ENCODE data around the gene GLB1L2.
"Not testable (repeated sequence)": the region's sequence is repeated elsewhere in the genome, so short reads cannot be mapped to it uniquely, and the experiment has no call there.

Gene GLB1L2

GRCh38 chr11:134328433-134328832, 3.4 kb upstream of the GLB1L2 start:
- no peak for DNase-seq (ENCODE audit: low spot score)

DNA sequence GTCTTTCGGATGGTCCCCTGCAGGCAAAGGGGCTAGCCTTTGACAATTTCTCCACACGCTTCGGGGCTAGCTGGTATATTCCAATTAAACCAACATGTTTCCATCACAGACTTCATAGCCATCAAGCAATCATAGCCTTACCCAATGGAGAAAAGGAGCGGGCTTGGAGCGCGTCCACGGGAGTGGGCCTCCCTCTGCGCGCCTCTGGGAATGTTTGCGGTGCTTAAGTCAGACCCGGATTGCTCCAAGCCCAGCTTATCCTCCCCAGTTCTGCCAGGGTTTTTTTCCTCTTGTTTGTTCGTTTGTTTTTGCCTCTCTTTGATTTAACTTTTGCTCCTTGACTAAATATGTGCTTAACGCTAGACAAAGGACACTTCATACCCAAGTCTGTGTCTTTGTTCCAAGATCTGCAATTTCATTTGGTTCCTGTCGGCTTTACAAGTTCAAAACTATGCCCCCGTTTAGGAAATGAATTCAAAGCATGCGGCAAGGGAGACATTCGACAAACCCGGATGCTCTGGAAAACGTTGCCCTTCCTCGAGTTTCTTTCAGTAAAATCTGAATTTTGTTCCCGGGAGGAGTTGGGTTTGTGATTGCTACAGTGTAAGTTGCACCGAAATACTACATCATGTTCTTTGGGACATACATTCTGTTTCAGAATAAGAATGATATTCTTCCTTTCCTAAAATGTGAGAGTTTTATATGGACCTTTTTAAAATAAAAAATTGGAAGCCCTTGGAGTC, 1.0 kb upstream of the GLB1L2 start:
- DNase-seq (ENCODE audit: low spot score), result peak; percentile 6

DNA sequence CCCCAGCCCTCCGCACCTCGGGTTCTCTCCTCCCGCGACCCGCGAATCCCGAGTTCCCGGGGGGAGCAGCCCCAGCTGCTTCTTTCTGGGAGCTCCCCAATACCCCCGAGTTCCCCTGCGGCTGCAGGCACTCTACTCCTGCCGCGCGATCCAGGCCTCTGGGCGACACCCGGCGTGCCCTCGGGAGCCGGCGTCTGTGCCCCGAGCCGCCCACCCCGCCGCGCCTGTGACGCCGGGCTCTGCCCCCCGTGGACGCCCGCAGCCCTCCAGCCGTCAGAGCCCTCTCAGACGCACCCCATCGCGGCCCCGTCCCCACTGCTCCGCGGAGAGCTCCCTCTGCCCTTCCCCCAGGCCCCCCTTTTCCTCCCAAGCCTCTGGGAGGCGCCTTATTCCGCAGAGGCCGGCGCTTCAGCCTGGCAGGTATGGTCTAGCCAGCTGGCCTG, 422 bp downstream of the GLB1L2 start:
- peak; percentile 5 for DNase-seq (ENCODE audit: low spot score)

DNA sequence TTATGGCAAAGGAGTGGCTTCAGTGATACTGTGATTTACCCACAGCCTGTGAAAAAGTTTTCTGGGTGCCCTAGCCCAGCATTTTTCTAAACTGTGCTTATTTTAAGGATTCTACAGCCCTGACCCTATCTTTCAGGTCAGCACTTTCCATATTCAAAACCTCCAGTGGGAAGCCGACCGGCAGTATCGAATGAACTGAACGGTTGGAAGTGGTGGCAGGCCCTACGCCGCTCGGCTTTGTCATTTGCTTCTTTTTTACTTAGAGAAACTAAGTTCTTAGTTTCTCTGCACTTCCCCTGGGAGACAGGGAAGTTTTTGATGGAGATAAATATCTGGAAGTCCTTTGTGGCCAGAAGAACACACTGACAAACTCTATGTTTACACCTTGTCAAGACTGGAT, 994 bp downstream of the GLB1L2 start:
- DNase-seq (ENCODE audit: low spot score), result no peak

GRCh38 chr11:134333312-134333711, 1.5 kb downstream of the GLB1L2 start:
- DNase-seq (ENCODE audit: low spot score), result no peak

- DNase-seq (ENCODE audit: low spot score), result no peak
Observed at GRCh38 chr11:134333946-134334345, 2.2 kb downstream of the GLB1L2 start.

DNA sequence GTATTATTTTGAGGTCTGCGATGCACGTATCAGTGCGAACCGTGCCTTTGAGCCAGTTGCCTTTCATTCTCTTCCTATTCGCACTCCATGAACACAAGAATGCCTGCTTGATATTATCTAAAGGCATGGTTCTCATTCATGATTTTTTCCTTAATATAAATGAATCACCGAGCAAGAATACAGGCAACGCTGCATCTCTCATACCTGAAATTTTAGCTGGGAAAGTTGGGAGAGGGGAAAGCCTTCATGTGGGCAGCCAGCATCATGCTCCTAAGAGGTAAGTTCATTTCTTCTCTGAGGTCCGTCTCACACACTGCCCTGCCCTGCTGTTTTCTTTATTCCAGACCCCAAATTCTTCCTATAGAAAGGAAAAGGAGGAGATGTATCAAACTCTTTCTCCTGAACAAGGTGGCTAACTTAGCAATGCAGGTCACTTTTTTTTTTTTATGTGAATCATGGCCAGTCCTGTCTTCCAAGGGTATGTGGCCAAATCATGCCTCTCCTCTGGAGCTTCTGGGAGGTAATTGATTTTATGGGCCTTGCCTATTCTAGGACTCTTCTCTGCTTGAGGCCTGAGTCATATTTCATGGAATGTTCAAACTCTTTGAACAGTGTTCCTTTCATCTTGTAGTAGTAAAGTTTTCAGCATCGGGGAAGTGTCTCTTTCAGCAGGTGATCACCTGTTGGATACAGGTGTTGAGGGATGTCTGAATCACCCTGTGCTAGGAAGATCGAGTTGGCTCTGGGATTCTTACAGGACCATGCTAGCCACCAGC, 3.2 kb downstream of the GLB1L2 start:
- DNase-seq (ENCODE audit: low spot score), result no peak

GRCh38 chr11:134337051-134337450, 5.3 kb downstream of the GLB1L2 start:
- no peak for DNase-seq (ENCODE audit: low spot score)

DNA sequence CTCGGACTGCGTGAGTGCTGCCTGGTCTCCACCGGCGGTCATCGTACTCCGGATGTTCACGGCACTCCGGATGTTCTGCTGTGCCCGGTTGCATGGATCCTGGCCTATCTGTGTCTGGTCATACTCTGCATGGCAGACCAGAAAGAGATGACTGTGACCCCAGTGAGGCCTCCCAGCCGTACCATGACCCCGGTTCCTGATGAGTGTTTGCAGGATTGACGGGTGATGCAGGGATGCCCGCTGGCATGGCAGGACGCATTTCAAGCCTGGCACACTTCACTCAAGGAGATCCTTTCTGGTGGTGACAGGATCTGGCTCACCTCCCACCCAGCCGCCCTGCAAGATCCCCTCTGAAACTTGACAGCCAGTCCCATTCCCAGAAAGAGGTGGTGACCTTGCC, 6.3 kb downstream of the GLB1L2 start:
- no peak for DNase-seq (ENCODE audit: low spot score)

- DNase-seq (ENCODE audit: low spot score), result no peak
Observed at GRCh38 chr11:134338654-134339053, 6.9 kb downstream of the GLB1L2 start.

GRCh38 chr11:134339756-134340155, 8.0 kb downstream of the GLB1L2 start:
- DNase-seq (ENCODE audit: low spot score), result no peak

- no peak for DNase-seq (ENCODE audit: low spot score)
Observed at GRCh38 chr11:134340354-134340964, 8.7 kb downstream of the GLB1L2 start.

DNA sequence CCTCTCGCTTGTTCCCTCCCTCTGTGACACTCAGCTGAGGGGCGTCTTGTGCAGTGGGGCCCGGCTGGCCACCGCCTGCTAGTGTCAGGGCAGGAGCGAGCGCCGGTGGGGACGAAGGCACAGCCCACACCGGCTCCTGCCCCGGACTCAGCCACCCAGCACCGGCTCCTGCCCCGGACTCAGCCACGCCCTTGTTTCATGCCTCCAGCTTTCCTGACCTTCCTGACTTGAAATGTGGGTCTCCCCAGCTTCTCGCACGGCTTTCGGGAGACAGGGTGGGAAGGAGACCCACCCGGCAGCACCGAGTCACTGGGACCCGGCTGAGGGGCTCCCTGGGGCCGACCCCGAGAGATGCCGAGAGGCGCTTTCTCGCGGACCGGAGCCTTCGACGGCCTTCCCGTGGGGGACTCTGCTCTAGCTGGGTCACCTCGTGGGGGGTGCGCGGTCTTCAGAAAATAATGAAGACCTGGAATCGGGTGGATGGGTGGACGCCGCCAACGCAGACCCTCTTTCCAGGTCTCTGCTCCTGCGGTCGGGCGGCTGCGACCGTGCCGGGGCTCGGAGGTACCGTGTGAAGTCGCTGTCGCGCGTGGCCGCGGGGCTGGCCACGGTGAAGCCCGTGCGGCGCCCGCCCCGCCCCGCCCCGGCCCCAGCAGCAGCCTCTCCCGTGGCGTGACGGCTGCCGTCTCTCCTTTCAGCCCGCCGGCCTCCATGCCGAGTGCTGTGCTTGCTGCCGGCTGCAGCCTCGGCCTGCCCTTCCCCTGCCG, 10.2 kb downstream of the GLB1L2 start:
- no peak for DNase-seq (ENCODE audit: low spot score)

DNA sequence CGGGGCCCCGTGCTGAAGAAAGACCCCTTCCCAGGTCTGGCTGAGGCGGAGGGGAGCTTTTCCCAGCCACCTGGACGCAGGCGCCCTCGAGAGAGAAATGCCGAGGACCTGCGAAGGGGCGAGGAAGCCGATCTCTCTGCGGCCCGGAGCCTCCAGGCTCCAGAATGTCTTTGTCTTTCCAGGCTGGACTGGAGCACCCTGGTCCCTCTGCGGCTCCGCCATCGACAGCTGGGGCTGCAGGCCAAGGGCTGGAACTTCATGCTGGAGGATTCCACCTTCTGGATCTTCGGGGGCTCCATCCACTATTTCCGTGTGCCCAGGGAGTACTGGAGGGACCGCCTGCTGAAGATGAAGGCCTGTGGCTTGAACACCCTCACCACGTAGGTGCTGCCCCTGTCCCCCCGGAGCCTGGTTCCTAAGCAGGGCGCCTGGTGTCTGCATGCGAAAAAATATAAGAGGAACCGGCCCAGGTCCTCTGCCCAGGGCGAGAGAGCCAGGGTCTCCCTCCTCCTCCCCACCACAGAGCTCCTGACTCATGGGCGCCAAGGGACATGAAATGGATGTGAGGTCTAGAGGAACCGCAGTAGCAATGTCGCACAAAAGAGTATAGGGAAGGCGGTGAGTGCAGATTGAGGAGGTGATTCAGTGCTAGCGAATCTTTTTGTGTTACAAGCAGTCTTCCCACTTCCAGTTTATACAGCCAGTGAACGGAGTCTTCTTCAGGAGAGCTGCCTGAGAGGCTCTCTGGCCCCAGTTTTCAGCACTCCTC, 11.0 kb downstream of the GLB1L2 start:
- no peak for DNase-seq (ENCODE audit: low spot score)

DNA sequence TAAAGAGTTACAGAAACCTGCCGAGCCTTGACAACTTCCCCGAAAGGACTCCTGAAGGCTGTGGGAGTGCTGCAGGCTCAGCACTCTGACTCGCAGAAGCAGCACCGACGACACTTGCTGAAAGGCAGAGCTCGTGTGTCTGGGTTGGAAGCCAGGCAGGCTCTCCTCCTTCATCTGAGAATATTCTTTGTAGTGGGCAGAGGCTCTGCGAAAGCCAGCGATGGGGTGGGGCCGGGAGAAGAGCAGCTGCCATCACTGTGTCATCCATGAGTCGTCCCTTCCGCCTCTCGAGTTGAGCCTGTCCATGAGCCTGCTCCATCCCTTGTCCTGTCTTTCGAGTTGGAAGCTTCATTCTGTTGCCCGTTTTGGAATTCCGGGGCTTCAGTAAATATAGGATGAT, 11.9 kb downstream of the GLB1L2 start:
- no peak for DNase-seq (ENCODE audit: low spot score)

DNA sequence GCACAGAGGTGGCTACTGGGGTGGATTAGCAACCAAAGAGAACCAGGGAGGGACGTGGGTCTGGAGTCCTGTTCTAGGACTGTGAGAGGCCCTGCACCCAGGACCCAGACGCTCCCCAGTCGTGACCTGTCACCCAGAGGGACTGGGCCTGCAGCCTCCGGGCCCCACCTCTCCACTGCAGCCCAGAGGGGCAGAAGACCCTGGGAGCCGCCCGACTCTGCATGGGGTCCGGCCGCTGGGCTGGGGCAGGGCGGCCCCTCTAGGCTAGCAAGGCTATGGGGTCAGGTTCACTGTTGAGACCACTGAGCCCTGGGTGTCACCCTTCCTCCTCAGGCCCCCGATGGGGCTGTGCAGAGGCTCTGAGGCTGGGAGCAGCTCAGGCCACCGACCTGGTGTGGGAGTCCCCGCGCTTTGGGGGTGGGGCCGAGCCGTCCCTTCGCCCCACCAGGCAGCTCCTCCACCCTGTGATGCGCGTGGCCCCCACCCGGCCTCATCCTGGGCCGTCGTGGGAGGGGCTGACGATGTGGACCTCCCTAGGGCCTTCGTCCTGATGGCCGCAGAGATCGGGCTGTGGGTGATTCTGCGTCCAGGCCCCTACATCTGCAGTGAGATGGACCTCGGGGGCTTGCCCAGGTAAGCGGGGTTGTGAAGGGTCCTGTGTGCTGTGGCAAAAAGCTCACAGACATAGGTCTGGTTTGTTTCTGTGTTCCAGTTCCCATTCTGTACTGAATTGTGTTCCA, 12.9 kb downstream of the GLB1L2 start:
- not testable (repeated sequence) for DNase-seq (ENCODE audit: low spot score)

DNA sequence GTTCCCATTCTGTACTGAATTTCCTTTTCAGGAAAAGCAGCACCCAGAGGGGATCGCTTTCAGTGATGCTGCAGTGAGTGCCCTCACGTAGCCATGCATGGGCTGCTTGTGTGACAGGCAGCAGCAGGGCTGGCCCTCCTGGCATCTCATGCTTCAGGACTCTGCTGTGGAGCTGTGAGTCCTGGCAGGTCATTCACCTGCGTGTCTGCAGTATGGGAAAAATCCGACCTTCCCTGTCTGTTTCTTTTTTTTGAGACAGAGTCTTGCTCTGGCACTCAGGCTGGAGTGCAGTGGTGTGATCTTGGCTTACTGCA, 13.4 kb downstream of the GLB1L2 start:
- no peak for DNase-seq (ENCODE audit: low spot score)

- DNase-seq (ENCODE audit: low spot score), result no peak
Observed at GRCh38 chr11:134346101-134346975, 14.6 kb downstream of the GLB1L2 start.

DNA sequence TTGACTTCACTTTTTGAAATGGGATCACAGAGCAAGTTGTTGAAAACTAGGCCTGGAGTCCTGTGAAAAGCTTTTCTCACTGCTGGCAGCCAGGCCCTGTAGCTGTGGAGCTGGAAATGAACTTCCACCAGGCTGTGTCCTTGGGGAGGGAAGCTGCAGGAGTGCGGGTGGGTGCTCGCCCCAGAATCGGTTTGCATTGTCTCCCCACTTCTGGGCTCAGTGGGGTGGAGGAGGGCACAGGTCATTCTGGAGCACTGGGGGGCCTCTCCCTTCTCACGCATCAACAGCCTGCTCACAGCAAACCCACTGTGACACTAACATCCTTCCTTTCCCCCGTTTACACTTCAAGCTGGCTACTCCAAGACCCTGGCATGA, 15.2 kb downstream of the GLB1L2 start:
- DNase-seq (ENCODE audit: low spot score), result no peak

DNA sequence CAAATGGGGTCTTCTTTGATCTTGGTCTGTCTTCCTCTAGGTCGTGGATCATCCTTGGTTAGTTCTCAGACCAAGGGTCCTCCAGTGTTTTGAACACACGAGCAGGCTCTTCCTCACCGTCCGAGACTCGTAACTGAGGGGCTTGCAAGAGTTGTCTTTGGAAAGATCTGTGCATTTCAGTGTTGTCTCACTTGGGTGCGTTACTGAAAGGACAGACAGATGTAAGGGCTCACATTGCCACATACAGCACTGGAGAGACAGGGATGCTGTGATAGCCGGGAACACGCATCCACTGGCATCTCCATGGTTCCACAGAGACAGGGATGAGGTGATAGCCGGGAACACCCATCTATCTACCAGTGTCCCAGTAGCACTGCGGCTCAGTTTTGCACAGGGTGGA, 15.7 kb downstream of the GLB1L2 start:
- DNase-seq (ENCODE audit: low spot score), result no peak

Data from globus pallidus (tissue), 1 donor.